GM08714 (cell line): ENCODE measurements around the gene ZNF148.
A peak's percentile ranks its signal among the peaks of the same experiment; 100 is the strongest.

Source experiments
- H3K4me3 ChIP-seq: fragments of 200-500 bp; sonication (Bioruptor generic); 2 replicates; pipeline ENCODE4 v1.5.1; 2014; ENCODE audit warnings: mild to moderate bottlenecking, low read length, inconsistent platforms
- ZNF274 ChIP-seq: IDR thresholded peaks from 2 replicates; pipeline ENCODE4 v1.6.1; 2012; ENCODE audit warnings: mild to moderate bottlenecking, low read depth, low read length

ZNF148 gene

DNA sequence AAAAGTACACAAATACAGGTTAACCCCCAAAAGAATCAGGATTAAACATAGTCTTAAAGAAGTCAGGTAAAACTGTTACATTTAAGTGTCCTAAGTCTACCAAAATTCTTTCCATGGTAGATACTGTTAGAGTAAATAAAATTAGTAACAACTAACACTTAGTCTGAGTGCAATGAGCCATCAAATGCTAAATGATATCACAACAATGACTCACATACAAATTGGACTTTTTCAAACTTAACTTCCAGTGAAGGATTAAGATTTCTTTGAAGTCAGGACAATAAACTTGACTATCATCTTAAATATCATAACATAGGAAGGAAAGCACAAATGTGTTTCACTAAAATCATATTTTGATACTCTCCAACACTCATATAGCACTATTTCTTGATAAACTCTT lies 43.9 kb downstream of the ZNF148 start:
- TF ChIP-seq ZNF274, result no peak
- no peak overlapping the region for H3K4me3 ChIP-seq

- H3K4me3 ChIP-seq, result no peak overlapping the region
These were observed 48.2 kb downstream of the ZNF148 start for GRCh38 chr3:125326957-125327356.

GRCh38 chr3:125325746-125326145 lies 49.4 kb downstream of the ZNF148 start:
- no peak overlapping the region for H3K4me3 ChIP-seq
- TF ChIP-seq ZNF274, result no peak

More at GRCh38 chr3:125326957-125327356, 48.2 kb downstream of the ZNF148 start:
- TF ChIP-seq ZNF274, result no peak

DNA sequence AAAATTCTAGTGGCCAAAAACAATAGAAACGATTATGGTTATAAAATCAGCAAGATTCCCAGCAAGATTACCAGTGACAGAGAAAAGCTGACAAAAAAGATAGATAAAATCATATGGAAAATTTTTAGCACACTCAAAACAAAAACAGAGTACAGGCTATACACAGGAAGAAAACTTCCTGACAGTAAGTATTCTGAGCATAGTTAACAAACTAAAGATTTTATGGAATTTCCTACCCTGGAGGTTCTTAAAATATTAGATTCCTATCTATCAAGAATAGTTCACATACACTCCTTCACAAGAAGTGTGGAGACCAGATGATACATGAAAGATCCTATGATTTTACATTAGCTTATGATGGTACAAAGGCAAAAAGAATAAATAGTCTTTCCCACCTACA lies 50.8 kb downstream of the ZNF148 start:
- H3K4me3 ChIP-seq, result no peak overlapping the region
- no peak for TF ChIP-seq ZNF274

GRCh38 chr3:125322917-125323316 lies 52.2 kb downstream of the ZNF148 start:
- H3K4me3 ChIP-seq, result no peak overlapping the region
- no peak for TF ChIP-seq ZNF274

DNA sequence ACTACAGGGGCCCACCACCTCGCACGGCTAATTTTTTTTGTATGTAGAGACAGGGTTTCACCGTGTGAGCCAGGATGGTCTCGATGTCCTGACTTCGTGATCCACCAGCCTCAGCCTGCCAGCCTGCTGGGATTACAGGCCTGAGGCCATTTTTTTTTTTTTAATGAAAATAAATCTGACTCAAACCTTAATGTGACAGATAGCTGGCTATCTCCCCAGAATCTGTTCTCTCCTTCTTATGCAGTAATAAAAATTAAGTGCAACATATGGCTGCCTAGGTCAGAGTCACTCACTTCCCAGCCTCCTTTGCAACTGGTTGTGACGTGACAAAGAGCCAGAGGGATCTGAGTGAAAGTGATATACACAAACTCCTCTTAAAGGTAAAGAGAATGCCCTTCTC lies 53.0 kb downstream of the ZNF148 start:
- TF ChIP-seq ZNF274, result no peak
- H3K4me3 ChIP-seq, result no peak overlapping the region

DNA sequence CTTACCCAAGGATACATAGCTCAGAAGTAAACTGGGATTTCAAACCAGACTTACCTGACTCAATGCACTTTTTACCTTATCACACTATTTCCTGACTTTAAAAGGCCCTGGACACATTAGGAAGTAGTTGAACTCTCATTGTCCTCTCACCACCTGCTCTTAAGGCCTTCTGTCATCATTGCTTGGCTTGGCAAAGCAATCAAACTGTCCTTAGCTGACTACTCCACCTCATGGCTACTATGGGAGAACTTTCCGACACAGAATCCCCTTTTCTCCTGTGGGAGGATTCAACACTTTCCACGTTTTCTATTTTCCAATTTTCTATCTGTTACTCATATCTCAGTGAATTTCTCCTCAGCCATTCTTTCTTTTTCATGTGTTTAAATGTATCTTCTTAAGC lies 55.4 kb downstream of the ZNF148 start:
- no peak for TF ChIP-seq ZNF274
- H3K4me3 ChIP-seq, result no peak overlapping the region

DNA sequence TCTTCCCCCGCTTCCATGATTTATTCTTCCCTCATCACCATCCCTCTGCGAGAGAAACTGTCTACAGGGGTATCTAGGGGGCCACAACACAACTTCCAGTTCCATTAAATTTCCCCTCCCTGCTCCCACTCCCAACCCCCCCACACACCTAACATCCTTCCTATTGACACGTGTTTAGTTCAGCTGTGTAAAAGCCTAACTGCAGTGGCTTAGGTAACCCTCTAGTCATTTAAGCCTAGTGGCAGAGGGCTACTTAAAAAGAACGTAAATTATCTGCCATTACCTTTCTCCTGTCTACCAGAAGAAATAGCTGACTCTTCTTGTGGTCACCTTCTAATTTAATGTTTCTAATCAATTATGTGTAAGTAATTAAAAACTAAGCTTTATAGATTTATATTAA lies 56.3 kb downstream of the ZNF148 start:
- no peak overlapping the region for H3K4me3 ChIP-seq
- no peak for TF ChIP-seq ZNF274

GRCh38 chr3:125318167-125318865 lies 56.8 kb downstream of the ZNF148 start:
- no peak for TF ChIP-seq ZNF274
- no peak overlapping the region for H3K4me3 ChIP-seq

- TF ChIP-seq ZNF274, result no peak
These were observed 57.4 kb downstream of the ZNF148 start for GRCh38 chr3:125317761-125318160.

DNA sequence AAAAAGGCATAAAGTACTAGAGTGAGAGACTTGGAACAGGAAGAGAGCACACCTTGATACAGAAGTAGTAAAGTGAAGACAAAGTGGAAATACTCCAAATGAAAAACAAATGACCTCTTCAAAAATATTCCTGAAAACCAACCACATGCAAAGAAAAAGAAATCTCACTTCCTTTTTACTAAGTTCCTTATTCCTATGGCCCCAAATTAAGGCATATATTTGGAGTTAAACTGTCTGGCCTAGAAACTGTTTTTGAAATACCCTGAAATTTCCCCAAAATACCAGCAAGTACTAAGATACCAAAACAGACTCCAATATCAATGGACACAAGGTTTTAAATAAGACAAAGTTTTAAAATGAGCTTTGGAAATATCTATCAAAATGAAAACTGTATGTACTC lies 58.2 kb downstream of the ZNF148 start:
- H3K4me3 ChIP-seq, result no peak overlapping the region
- TF ChIP-seq ZNF274, result no peak

More at GRCh38 chr3:125317761-125318160, 57.4 kb downstream of the ZNF148 start:
- no peak overlapping the region for H3K4me3 ChIP-seq

DNA sequence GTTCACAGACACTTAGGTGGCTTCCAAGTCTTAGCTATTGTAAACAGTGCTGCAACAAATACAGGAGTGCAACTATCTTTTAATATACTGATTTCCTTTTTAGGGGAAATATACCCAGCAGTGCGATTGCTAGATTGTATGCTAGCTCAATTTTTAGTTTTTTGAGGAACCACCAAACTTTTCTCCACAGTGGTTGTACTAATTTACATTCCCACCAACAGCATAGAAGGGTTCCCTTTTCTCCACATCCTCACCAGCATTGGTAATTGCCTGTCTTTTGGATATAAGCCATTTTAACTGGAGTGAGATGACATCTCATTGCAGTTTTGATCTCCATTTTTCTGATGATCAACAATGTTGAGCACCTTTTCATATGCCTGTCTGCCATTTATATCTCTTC lies 58.9 kb downstream of the ZNF148 start:
- no peak overlapping the region for H3K4me3 ChIP-seq
- TF ChIP-seq ZNF274, result no peak

DNA sequence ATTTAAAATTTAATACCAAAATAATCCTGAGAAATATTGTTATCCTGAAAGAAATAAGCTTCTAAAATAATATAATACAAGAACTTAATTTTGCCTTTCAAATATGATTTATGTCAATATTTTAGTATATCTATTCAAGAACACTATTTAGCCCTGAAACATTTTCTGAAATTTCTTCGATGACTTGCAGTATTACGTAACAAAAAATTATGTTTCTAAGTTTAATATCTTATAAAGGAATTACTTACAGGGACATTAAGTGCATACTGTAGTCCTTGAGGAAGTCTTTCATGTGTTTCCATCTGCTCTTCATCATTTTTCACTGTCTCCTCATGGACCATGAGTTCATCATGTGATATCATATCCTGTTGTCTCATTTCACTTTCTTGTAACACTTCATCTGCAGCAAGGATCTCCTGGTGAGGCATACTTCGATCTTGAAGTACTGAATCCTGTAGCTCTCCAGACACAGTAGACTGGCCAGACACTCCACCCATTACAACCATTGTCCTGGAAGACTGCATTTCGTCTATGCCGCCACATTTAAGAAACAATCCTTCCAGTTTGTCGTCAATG lies 62.0 kb downstream of the ZNF148 start:
- TF ChIP-seq ZNF274, result no peak

GRCh38 chr3:125310623-125311081 lies 64.5 kb downstream of the ZNF148 start:
- peak overlapping the region; percentile 8; the same call in 1 of the 2 replicates for H3K4me3 ChIP-seq

More for the DNA sequence above, 62.0 kb downstream of the ZNF148 start:
- H3K4me3 ChIP-seq, result no peak overlapping the region

DNA sequence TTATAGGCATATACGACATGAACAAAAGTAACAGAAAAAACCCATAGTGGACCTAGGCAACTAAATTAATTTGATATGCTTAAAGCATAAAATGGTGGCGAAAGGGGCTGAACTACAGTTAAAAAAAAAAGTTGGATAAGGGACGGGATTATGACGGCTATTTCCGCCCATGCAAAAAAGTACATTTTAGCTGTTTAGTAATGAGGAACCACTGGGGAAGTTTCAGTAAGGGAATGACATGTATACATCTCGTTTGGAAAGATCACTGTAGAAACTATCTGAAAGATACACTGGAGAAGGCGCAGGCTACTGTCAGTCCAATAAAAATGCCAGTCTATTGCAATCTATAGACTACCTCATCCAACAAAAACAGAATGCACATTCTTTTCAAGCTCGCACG lies 65.6 kb downstream of the ZNF148 start:
- TF ChIP-seq ZNF274, result no peak
- H3K4me3 ChIP-seq, result no peak overlapping the region

More at GRCh38 chr3:125310623-125311081, 64.5 kb downstream of the ZNF148 start:
- TF ChIP-seq ZNF274, result no peak

GRCh38 chr3:125306620-125307019 lies 68.5 kb downstream of the ZNF148 start:
- TF ChIP-seq ZNF274, result no peak
- H3K4me3 ChIP-seq, result no peak overlapping the region

GRCh38 chr3:125302932-125303331 lies 72.2 kb downstream of the ZNF148 start:
- TF ChIP-seq ZNF274, result no peak
- H3K4me3 ChIP-seq, result no peak overlapping the region
